D721Med (cell line): ENCODE results near the gene ARFRP1.

Experiments
- DNase-seq: peaks from one replicate; pipeline ENCODE4 v3.0.0; 2011; ENCODE audit warnings: low spot score; ENCODE audit not compliant: insufficient read length
- FAIRE-seq: peaks from 2 replicates; lab custom pipeline; 2011; peaks lifted over from hg19 to GRCh38; lab: Jason Lieb, UNC
- TF ChIP-seq, protein P1 (sequence below): IDR thresholded peaks from 2 replicates; pipeline ENCODE4 v1.5.1; 2012; ENCODE audit warnings: mild to moderate bottlenecking, control low read depth; ENCODE audit not compliant: insufficient read depth; ENCODE audit errors: missing control alignments

The ARFRP1 gene

GRCh38 chr20:63706852-63707557, 771 bp downstream of the ARFRP1 start:
- FAIRE-seq (no peak), DNase-seq (no peak)
- TF ChIP-seq, protein P1, sequence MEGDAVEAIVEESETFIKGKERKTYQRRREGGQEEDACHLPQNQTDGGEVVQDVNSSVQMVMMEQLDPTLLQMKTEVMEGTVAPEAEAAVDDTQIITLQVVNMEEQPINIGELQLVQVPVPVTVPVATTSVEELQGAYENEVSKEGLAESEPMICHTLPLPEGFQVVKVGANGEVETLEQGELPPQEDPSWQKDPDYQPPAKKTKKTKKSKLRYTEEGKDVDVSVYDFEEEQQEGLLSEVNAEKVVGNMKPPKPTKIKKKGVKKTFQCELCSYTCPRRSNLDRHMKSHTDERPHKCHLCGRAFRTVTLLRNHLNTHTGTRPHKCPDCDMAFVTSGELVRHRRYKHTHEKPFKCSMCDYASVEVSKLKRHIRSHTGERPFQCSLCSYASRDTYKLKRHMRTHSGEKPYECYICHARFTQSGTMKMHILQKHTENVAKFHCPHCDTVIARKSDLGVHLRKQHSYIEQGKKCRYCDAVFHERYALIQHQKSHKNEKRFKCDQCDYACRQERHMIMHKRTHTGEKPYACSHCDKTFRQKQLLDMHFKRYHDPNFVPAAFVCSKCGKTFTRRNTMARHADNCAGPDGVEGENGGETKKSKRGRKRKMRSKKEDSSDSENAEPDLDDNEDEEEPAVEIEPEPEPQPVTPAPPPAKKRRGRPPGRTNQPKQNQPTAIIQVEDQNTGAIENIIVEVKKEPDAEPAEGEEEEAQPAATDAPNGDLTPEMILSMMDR = peak; percentile 23

DNA sequence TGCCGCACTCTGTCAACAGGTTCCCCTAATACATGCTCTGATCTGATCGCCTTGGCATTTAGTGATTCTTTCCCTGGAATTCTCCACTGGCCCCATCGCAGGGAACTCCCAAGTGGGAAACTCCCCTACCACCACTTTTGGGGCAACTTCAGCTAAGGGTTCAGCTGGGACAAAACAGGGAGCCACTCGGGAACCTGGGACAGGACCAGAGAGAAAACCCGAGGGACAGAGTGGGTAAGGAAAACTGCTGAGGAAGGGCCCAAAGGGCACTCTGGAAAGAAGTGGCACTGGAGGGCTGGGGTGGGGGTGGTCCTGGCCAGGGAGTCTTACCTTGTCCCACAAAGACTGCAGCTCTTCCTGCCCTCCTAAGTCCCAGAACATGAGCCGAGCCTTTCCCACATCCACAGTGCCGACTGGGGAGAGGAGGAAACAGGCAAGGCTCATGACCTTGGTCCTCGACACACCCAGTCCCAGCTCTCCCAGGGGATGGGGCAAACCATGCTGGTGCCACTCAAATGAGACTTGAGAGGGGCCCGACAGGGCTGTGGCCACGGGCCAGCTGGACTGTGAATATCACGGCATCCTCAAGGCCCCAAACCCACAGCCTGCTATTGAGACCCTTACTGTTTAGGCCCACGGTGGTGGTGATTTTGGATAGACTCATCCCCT, 1.6 kb downstream of the ARFRP1 start:
- FAIRE-seq (no peak), DNase-seq (no peak)
- TF ChIP-seq, protein P1 = no peak

- TF ChIP-seq, protein P1 = no peak
- FAIRE-seq = no peak
These were observed 2.3 kb downstream of the ARFRP1 start for GRCh38 chr20:63705232-63706026.

GRCh38 chr20:63704749-63705117, 3.0 kb downstream of the ARFRP1 start:
- FAIRE-seq = no peak
- TF ChIP-seq, protein P1 = no peak
- DNase-seq = no peak

More at GRCh38 chr20:63705232-63706026, 2.3 kb downstream of the ARFRP1 start:
- DNase-seq = no peak

GRCh38 chr20:63703976-63704748, 3.6 kb downstream of the ARFRP1 start:
- TF ChIP-seq, protein P1 = no peak
- DNase-seq (no peak), FAIRE-seq (no peak)

DNA sequence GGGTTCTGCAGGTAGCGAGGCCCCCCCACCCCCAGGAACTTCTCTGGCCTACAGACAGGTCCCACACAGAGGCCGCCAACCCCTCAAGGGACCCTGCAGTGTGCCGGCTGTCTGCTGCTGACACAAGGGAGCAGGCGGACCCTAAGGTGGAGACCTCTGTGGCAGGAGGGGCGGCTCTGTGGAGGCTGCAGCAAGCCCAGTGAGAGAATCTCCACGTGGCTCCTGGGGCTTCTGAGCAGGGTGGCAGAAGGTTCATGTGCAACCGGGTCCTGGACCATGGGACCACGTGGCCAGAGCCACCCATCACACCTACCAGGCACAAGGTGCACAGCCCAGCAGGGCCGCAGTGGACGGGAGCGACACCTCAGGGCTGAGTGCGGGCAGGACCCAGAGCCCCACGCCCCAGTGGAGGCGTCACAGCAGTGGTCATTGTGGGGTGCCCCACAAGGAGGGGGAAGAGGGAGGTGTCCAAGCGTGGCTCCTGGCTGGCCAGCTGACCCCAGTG, 4.3 kb downstream of the ARFRP1 start:
- TF ChIP-seq, protein P1 = no peak
- FAIRE-seq (no peak), DNase-seq (no peak)
